ENCODE measurements around the gene ACOT11. TPM values are rescaled to one million over a fixed set of nuclear protein-coding genes. Genes with fewer than 3 reads are reported as not detected.

Gene ACOT11
- total RNA-seq, 1 experiment from 2014 or later, result 4.2 TPM

DNA sequence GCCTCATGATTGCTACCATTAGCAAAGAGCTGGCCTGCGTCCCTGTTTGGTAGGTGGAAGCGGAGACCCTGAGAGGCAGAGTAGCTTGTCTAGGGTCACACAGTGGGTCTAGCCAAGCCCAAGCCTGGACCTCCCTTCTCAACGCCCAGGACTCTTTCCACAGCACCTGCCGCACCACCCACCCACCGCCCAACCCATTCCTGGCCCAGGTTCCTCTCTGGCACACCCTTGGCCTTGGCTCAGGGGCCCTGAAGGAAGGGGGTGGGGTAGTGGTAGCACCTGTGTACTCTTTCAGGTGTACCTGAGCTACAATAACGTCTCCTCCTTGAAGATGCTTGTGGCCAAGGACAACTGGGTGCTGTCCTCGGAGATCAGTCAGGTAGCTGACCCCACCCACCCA lies 56.0 kb downstream of the ACOT11 start:
- H3K4me3 Mint-ChIP-seq, result no peak overlapping the region
- ATAC-seq (no peak), DNase-seq (ENCODE audit: low spot score) (no peak)
- ChIA-PET CTCF (interaction anchor here (0.6 to 0.9 kb wide), 3 partner anchors 115 to 612 kb away, joined by 3 read pairs; partner anchors contain the start of gene TTC22), POLR2A (interaction anchor here (0.5 kb wide), 1 partner anchor 348 kb away, joined by 5 read pairs; no protein-coding TSS in a partner anchor)
- TF ChIP-seq NR3C1 (CRISPR knock-in tag; conservative IDR thresholded peaks at IDR 0.05; ENCODE audit: low read depth) (no peak), NR2C2 (CRISPR knock-in tag; IDR thresholded peaks at IDR 0.05) (no peak), NR1H2 (CRISPR knock-in tag; IDR thresholded peaks at IDR 0.05) (no peak), ZNF219 (CRISPR knock-in tag; IDR thresholded peaks at IDR 0.05; ENCODE audit: borderline replicate concordance) (no peak), HMGA2 (CRISPR knock-in tag; IDR thresholded peaks at IDR 0.05) (no peak), GRHL2 (CRISPR knock-in tag; IDR thresholded peaks at IDR 0.05; ENCODE audit: insufficient replicate concordance, severe bottlenecking) (no peak), NFATC4 (CRISPR knock-in tag; IDR thresholded peaks at IDR 0.05) (no peak), USF1 (CRISPR knock-in tag; IDR thresholded peaks at IDR 0.05) (no peak), OVOL2 (CRISPR knock-in tag; IDR thresholded peaks at IDR 0.05; ENCODE audit: borderline replicate concordance) (no peak), MYBL2 (CRISPR knock-in tag; IDR thresholded peaks at IDR 0.05) (no peak)
- TF ChIP-seq, protein P1, sequence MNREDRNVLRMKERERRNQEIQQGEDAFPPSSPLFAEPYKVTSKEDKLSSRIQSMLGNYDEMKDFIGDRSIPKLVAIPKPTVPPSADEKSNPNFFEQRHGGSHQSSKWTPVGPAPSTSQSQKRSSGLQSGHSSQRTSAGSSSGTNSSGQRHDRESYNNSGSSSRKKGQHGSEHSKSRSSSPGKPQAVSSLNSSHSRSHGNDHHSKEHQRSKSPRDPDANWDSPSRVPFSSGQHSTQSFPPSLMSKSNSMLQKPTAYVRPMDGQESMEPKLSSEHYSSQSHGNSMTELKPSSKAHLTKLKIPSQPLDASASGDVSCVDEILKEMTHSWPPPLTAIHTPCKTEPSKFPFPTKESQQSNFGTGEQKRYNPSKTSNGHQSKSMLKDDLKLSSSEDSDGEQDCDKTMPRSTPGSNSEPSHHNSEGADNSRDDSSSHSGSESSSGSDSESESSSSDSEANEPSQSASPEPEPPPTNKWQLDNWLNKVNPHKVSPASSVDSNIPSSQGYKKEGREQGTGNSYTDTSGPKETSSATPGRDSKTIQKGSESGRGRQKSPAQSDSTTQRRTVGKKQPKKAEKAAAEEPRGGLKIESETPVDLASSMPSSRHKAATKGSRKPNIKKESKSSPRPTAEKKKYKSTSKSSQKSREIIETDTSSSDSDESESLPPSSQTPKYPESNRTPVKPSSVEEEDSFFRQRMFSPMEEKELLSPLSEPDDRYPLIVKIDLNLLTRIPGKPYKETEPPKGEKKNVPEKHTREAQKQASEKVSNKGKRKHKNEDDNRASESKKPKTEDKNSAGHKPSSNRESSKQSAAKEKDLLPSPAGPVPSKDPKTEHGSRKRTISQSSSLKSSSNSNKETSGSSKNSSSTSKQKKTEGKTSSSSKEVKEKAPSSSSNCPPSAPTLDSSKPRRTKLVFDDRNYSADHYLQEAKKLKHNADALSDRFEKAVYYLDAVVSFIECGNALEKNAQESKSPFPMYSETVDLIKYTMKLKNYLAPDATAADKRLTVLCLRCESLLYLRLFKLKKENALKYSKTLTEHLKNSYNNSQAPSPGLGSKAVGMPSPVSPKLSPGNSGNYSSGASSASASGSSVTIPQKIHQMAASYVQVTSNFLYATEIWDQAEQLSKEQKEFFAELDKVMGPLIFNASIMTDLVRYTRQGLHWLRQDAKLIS (CRISPR knock-in tag; IDR thresholded peaks at IDR 0.05; ENCODE audit: borderline replicate concordance), result no peak
- TF ChIP-seq, protein P2, sequence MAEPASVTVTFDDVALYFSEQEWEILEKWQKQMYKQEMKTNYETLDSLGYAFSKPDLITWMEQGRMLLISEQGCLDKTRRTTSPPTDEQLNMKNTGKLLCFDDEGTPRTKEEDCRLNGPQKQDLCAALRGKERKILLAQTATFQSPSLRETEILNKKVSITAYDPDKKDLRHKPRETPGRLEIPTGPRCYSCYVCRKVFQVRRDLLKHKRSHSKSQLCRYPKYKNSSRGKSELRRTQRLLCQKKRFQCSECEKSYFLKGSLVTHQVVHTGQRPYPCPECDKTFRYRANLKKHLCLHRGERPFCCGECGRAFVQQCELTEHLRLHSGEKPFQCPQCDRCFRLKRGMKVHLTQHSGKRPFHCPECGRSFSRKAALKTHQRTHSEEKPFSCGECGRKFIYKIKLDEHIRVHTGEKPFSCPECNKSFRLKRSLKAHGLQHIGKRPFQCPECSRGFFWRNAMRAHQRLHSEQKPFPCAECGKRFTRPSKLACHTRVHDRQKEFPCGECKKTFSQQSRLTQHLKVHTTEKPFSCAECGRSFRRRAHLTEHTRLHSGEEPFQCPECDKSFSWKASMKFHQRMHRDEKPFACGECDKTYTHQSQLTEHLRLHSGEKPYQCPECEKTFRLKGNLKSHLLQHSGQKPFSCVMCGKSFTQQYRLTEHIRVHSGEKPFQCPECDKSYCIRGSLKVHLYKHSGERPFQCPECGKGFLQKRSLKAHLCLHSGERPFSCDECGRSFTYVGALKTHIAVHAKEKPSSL (CRISPR knock-in tag; conservative IDR thresholded peaks at IDR 0.05), result no peak
- TF ChIP-seq, protein P3, sequence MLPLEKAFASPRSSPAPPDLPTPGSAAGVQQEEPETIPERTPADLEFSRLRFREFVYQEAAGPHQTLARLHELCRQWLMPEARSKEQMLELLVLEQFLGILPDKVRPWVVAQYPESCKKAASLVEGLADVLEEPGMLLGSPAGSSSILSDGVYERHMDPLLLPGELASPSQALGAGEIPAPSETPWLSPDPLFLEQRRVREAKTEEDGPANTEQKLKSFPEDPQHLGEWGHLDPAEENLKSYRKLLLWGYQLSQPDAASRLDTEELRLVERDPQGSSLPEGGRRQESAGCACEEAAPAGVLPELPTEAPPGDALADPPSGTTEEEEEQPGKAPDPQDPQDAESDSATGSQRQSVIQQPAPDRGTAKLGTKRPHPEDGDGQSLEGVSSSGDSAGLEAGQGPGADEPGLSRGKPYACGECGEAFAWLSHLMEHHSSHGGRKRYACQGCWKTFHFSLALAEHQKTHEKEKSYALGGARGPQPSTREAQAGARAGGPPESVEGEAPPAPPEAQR (CRISPR knock-in tag; IDR thresholded peaks at IDR 0.05), result no peak
- no peaks in the 10 kb centered on the region for H3K9me3 Mint-ChIP-seq
- peaks cover 3% of the 10 kb centered on the region; the same call in 1 of the 2 replicates for H3K4me1 Mint-ChIP-seq
- H3K27me3 Mint-ChIP-seq (ENCODE audit: low read depth), result no peaks in the 10 kb centered on the region
- peak overlapping the region; percentile 89; the same call in 1 of the 2 replicates for H3K27ac Mint-ChIP-seq
- H3K36me3 Mint-ChIP-seq, result no peaks in the 10 kb centered on the region

- H3K27me3 Mint-ChIP-seq (ENCODE audit: low read depth), result no peaks in the 10 kb centered on the region
- H3K36me3 Mint-ChIP-seq, result no peaks in the 10 kb centered on the region
- no peaks in the 10 kb centered on the region for H3K9me3 Mint-ChIP-seq
- no peak overlapping the region for H3K4me3 Mint-ChIP-seq
- H3K4me1 Mint-ChIP-seq, result peaks cover 3% of the 10 kb centered on the region; the same call in 1 of the 2 replicates
- ChIA-PET CTCF (interaction anchor here (0.6 to 1.3 kb wide), 3 partner anchors 57 to 613 kb away, joined by 3 read pairs; no protein-coding TSS in a partner anchor), POLR2A (interaction anchor here (0.5 kb wide), 1 partner anchor 349 kb away, joined by 5 read pairs; no protein-coding TSS in a partner anchor)
- DNase-seq (ENCODE audit: low spot score), result no peak
- H3K27ac Mint-ChIP-seq, result peak overlapping the region; percentile 89
- TF ChIP-seq MLX (CRISPR knock-in tag; IDR thresholded peaks at IDR 0.05) (no peak), CREB1 (CRISPR knock-in tag; IDR thresholded peaks at IDR 0.05) (no peak)
- TF ChIP-seq, protein P4, sequence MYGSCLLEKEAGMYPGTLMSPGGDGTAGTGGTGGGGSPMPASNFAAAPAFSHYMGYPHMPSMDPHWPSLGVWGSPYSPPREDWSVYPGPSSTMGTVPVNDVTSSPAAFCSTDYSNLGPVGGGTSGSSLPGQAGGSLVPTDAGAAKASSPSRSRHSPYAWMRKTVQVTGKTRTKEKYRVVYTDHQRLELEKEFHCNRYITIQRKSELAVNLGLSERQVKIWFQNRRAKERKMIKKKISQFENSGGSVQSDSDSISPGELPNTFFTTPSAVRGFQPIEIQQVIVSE (CRISPR knock-in tag; IDR thresholded peaks at IDR 0.05; ENCODE audit: borderline replicate concordance), result no peak
- ATAC-seq, result no peak
These were observed 56.7 kb downstream of the ACOT11 start for GRCh38 chr1:54604572-54605370.
